ENCODE measurements around the gene TAS1R1. TPM values are rescaled to one million over a fixed set of nuclear protein-coding genes. Genes with fewer than 3 reads are reported as not detected.
A peak's percentile ranks its signal among the peaks of the same experiment; 100 is the strongest.

The TAS1R1 gene
- total RNA-seq, 2 donors from 2014 or later, result not detected

DNA sequence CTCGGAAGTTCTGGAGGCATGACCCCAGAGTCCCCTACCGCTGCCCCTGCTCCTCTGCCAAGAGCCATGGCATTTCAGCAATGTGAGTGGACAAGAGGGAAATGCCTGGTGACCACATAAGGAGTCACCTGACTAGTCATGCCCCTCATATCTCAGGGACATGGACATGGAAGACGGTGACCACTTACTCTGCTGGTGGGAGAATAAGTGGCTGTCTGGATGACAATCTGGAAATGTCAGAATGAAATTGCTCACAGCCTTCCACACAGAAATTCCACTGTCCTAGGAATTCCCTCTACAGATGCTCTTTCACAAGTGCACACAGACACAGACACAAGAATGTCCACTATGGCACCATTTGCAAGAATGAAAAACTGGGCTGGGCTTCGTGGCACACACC is 39.3 kb upstream of the TAS1R1 start:
- no peak overlapping the region for H3K4me3 ChIP-seq
- no peaks in the 10 kb centered on the region for H3K36me3 ChIP-seq (replicated peaks in 1 of 2; ENCODE audit: insufficient read depth in 1 of 2, low read depth in 2 of 2)
- DNase-seq, result no peak
- TF ChIP-seq, protein P1, sequence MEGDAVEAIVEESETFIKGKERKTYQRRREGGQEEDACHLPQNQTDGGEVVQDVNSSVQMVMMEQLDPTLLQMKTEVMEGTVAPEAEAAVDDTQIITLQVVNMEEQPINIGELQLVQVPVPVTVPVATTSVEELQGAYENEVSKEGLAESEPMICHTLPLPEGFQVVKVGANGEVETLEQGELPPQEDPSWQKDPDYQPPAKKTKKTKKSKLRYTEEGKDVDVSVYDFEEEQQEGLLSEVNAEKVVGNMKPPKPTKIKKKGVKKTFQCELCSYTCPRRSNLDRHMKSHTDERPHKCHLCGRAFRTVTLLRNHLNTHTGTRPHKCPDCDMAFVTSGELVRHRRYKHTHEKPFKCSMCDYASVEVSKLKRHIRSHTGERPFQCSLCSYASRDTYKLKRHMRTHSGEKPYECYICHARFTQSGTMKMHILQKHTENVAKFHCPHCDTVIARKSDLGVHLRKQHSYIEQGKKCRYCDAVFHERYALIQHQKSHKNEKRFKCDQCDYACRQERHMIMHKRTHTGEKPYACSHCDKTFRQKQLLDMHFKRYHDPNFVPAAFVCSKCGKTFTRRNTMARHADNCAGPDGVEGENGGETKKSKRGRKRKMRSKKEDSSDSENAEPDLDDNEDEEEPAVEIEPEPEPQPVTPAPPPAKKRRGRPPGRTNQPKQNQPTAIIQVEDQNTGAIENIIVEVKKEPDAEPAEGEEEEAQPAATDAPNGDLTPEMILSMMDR (IDR thresholded peaks at IDR 0.05), result no peak
- TF ChIP-seq POLR2A (IDR thresholded peaks at IDR 0.05), result no peak
- H3K9me3 ChIP-seq, result no peaks in the 10 kb centered on the region
- H3K4me1 ChIP-seq, result no peaks in the 10 kb centered on the region
- 81 to 93% methylated on average over 4 of the region's 4 CpGs for WGBS, 2 donors
- no peak for ATAC-seq
- no peaks in the 10 kb centered on the region for H3K27me3 ChIP-seq
- intact Hi-C loops (cut with DNase I), result no loop called here
- no peak overlapping the region for H3K27ac ChIP-seq

DNA sequence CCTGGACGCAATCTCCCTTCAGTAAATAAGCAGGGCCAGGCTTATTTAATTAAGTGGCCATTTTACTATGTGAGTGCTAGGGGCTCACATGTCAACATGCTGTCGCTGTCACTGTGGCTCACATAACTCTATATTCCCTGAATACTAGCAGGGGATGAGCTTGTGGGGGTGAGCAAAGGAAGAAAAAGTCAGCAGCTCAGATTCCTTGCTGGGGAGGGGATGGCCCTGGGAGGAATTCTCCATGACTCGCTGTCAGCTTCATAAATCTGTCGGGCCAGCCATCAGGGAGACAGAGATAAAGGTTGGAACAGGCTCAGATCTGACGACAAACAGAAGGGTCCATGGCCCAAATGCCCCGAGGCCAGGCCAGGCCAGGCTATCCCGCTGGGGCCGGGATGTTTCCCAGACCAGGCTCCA is 37.7 kb upstream of the TAS1R1 start:
- intact Hi-C loops (cut with DNase I), result no loop called here
- Histone ChIP-seq H3K36me3 (replicated peaks in 1 of 2; ENCODE audit: insufficient read depth in 1 of 2, low read depth in 2 of 2) (no peaks in the 10 kb centered on the region), H3K27me3 (no peaks in the 10 kb centered on the region), H3K9me3 (no peaks in the 10 kb centered on the region), H3K4me1 (no peaks in the 10 kb centered on the region), H3K4me3 (no peak overlapping the region), H3K27ac (no peak overlapping the region)
- no peak for ATAC-seq
- TF ChIP-seq POLR2A (IDR thresholded peaks at IDR 0.05), result no peak
- TF ChIP-seq, protein P1 (IDR thresholded peaks at IDR 0.05), result no peak
- no peak for DNase-seq
- 38 to 40% methylated on average over 6 to 8 of the region's 8 CpGs for WGBS, 2 donors

DNA sequence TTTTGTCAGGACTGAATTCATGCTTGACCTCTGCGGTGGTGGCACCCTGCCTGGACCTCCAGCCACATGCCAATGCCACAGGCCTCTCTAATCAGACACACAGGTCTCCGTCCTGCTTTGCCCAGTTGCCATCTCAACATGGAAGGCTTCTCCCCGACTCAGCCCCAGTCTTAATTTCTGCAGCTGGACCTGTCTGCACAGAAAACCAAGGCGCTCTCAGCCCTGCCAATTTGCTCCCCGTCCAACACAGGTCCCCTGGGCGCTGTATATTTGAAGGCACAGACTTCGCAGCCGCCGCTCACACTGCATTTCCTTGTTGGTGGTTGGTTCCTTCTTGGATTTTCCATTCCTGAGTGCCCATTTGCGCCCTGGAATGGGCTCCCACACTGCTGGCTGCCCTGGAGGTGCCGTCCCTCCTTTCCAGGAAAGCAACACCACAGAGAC is 35.6 kb upstream of the TAS1R1 start:
- intact Hi-C loops (cut with DNase I), result no loop called here
- H3K27ac ChIP-seq, result no peak overlapping the region
- no peaks in the 10 kb centered on the region for H3K4me1 ChIP-seq
- H3K27me3 ChIP-seq, result no peaks in the 10 kb centered on the region
- DNase-seq (no peak), ATAC-seq (no peak)
- TF ChIP-seq POLR2A (IDR thresholded peaks at IDR 0.05), result no peak
- TF ChIP-seq, protein P1 (IDR thresholded peaks at IDR 0.05), result no peak
- H3K9me3 ChIP-seq, result no peaks in the 10 kb centered on the region
- no peaks in the 10 kb centered on the region for H3K36me3 ChIP-seq (replicated peaks in 1 of 2; ENCODE audit: insufficient read depth in 1 of 2, low read depth in 2 of 2)
- no peak overlapping the region for H3K4me3 ChIP-seq
- WGBS, 2 donors, result 64 to 69% methylated on average over 10 to 11 of the region's 11 CpGs

DNA sequence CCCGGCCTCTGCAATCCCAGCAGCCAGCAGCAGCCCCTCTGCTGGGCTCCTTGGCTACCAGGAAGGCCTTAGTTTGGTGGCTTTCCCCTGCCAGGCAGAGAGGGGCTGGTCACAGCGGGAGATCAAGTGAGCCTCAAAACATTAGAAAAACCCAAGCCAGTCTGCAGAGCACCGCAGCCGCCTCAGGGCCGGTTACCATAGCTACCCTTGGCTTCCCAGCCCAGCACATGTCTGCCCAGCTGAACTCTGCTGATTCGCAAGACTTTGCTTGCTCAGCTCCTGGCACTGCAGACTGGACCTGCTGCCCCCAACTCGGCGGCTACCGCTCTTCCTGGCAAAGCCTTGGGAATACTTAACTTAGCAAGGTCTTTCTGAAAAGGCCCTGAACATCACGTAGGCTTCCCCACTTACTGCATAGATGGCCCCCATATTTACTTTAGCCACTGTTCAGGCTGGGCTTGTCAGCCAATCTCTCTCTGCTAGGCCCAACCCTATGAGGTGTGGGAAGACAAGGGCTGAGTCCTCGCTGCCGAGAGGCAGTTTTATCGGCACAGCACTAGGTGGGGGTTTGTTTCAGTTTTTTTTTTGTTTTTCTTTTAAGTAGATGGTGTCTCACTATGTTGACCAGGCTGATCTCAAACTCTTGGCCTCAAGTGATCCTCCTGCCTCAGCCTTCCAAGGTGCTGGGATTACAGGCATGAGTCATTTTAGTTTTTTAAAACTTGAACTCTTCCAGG is 35.0 kb upstream of the TAS1R1 start:
- Histone ChIP-seq H3K4me3 (no peak overlapping the region), H3K27ac (no peak overlapping the region), H3K27me3 (no peaks in the 10 kb centered on the region), H3K9me3 (no peaks in the 10 kb centered on the region), H3K4me1 (no peaks in the 10 kb centered on the region), H3K36me3 (replicated peaks in 1 of 2; ENCODE audit: insufficient read depth in 1 of 2, low read depth in 2 of 2) (peaks cover 0 to under 1% of the 10 kb centered on the region in 2 donors)
- DNase-seq (peak in 2 of 4 donors; percentile 32), ATAC-seq (peak; percentile 48)
- whole genome bisulfite sequencing, 2 donors, result 34 to 38% methylated on average over 9 to 13 of the region's 13 CpGs
- TF ChIP-seq POLR2A (IDR thresholded peaks at IDR 0.05), result no peak
- TF ChIP-seq, protein P1 (IDR thresholded peaks at IDR 0.05), result no peak
- intact Hi-C loops (cut with DNase I), result no loop called here

DNA sequence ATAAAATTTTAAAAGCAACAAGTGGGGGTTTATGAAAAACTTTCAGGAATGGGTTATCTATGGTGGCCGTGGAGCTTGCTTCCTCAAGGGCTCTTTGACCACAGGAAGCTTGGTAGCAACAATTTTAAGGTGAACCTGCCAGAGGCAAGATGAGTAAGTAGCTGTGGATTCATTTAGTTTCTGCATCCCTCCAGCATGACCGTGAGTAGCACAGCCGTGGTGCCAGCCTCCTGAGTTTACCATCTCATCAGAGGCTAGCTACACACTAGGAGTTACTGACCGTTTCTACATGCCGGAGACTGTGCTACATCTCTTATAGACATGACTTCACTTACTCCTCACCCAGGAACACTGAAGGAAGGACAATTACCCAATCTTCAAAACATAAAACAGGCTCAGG is 33.6 kb upstream of the TAS1R1 start:
- TF ChIP-seq, protein P1 (IDR thresholded peaks at IDR 0.05), result no peak
- TF ChIP-seq POLR2A (IDR thresholded peaks at IDR 0.05), result no peak
- Histone ChIP-seq H3K4me1 (no peaks in the 10 kb centered on the region), H3K27me3 (no peaks in the 10 kb centered on the region), H3K27ac (no peak overlapping the region), H3K9me3 (no peaks in the 10 kb centered on the region), H3K4me3 (no peak overlapping the region), H3K36me3 (replicated peaks in 1 of 2; ENCODE audit: insufficient read depth in 1 of 2, low read depth in 2 of 2) (peaks cover 0 to 14% of the 10 kb centered on the region in 2 donors)
- intact Hi-C loops (cut with DNase I), result no loop called here
- WGBS, 2 donors, result 62 to 70% methylated on average over 3 to 5 of the region's 5 CpGs
- DNase-seq (no peak), ATAC-seq (no peak)

Data from body of pancreas (tissue), 4 donors.